Keratinocyte (primary cell): ENCODE data around the gene SBNO1. TPM values are rescaled to one million over a fixed set of nuclear protein-coding genes. Genes with fewer than 3 reads are reported as not detected.
A peak's percentile ranks its signal among the peaks of the same experiment; 100 is the strongest.

Experiments
- DNase-seq: peaks from one replicate; pipeline ENCODE4 v3.0.0-alpha.2; 2011; ENCODE audit warnings: low read depth, missing footprints, low spot score
- FAIRE-seq: peaks from 2 replicates; lab custom pipeline; 2011; peaks lifted over from hg19 to GRCh38; lab: Jason Lieb, UNC
- H2AFZ ChIP-seq: 2 replicates; pipeline ENCODE4 v1.6.0; 2012; ENCODE audit warnings: low read length, control low read depth, inconsistent platforms; ENCODE audit not compliant: control insufficient read depth
- H3K27ac ChIP-seq: 2 replicates; pipeline ENCODE4 v1.5.1; 2011; ENCODE audit warnings: low read length; ENCODE audit not compliant: control insufficient read depth, insufficient read depth
- H3K27me3 ChIP-seq: 3 replicates; pipeline ENCODE4 v1.6.0; 2011; ENCODE audit warnings: low read length; ENCODE audit not compliant: control insufficient read depth, insufficient read depth; ENCODE audit errors: extremely low read depth
- H3K36me3 ChIP-seq, 2 experiments: 2 replicates in 1 of 2; 3 replicates in 1 of 2; pipeline ENCODE4 v1.5.1; 2011; ENCODE audit warnings: low read length in 2 of 2, mild to moderate bottlenecking in 1 of 2; ENCODE audit not compliant: control insufficient read depth in 2 of 2, insufficient read depth in 2 of 2; ENCODE audit errors: extremely low read depth in 1 of 2
- H3K4me1 ChIP-seq: 3 replicates; pipeline ENCODE4 v1.5.1; 2011; ENCODE audit warnings: low read length; ENCODE audit not compliant: control insufficient read depth, insufficient read depth; ENCODE audit errors: extremely low read depth
- H3K4me2 ChIP-seq: 3 replicates; pipeline ENCODE4 v1.6.0; 2011; ENCODE audit warnings: low read depth, low read length; ENCODE audit not compliant: control insufficient read depth, insufficient read depth; ENCODE audit errors: extremely low read depth
- H3K4me3 ChIP-seq, 3 experiments: fragments of 200-600 bp in 1 of 3; sonication (generic) in 1 of 3; 2 replicates in 2 of 3; 3 replicates in 1 of 3; pipeline ENCODE4 v1.5.1; 2011 to 2016; ENCODE audit warnings: low read length in 3 of 3, mild to moderate bottlenecking in 3 of 3, control low read depth in 2 of 3, inconsistent platforms in 1 of 3, low read depth in 1 of 3, mixed read lengths in 1 of 3, mixed run types in 1 of 3, moderate library complexity in 1 of 3; ENCODE audit not compliant: control insufficient read depth in 2 of 3, insufficient read depth in 2 of 3; ENCODE audit errors: extremely low read depth in 1 of 3
- H3K79me2 ChIP-seq: 2 replicates; pipeline ENCODE4 v1.6.0; 2012; ENCODE audit warnings: low read length; ENCODE audit not compliant: control insufficient read depth, insufficient read depth
- H3K9ac ChIP-seq: 3 replicates; pipeline ENCODE4 v1.6.0; 2011; ENCODE audit warnings: low read length; ENCODE audit not compliant: control insufficient read depth, insufficient read depth; ENCODE audit errors: extremely low read depth
- H3K9me1 ChIP-seq: 3 replicates; pipeline ENCODE4 v1.6.0; 2011; ENCODE audit warnings: low read length; ENCODE audit not compliant: control insufficient read depth, insufficient read depth; ENCODE audit errors: extremely low read depth
- H3K9me3 ChIP-seq: 2 replicates; pipeline ENCODE4 v1.5.1; 2012; ENCODE audit warnings: low read depth, low read length; ENCODE audit not compliant: control insufficient read depth
- H4K20me1 ChIP-seq: 3 replicates; pipeline ENCODE4 v1.6.0; 2011; ENCODE audit warnings: low read length; ENCODE audit not compliant: control insufficient read depth, insufficient read depth; ENCODE audit errors: extremely low read depth
- CTCF ChIP-seq, 3 experiments: IDR thresholded peaks in 1 of 3; conservative IDR thresholded peaks in 1 of 3; optimal IDR thresholded peaks in 1 of 3; 2 replicates in 2 of 3; 3 replicates in 1 of 3; pipeline versions ENCODE3 to v1.5.1; 2011; ENCODE audit warnings: low read length in 3 of 3, mild to moderate bottlenecking in 3 of 3, moderate library complexity in 2 of 3, control low read depth in 1 of 3, inconsistent platforms in 1 of 3; ENCODE audit not compliant: insufficient read depth in 2 of 3; ENCODE audit errors: extremely low read depth in 1 of 3
- EZH2 ChIP-seq: IDR thresholded peaks from one replicate; pipeline ENCODE4 v1.6.1; 2012; ENCODE audit warnings: inconsistent platforms, mild to moderate bottlenecking, low read length, moderate library complexity
- dilution Hi-C: fragments of 300-500 bp; cut with MboI; formaldehyde crosslinking; loops from one replicate; pipeline ENCODE4 v1.7.0; 2020; ENCODE audit warnings: low sequenced_read_pairs; ENCODE audit not compliant: extremely low pct_ligation_motif_present
- polyA plus RNA-seq, 5 experiments: library from polyadenylated mRNA; depleted of rRNA in 3 of 5; stranded (reverse) in 3 of 5; stranded (forward) in 1 of 5; unstranded in 1 of 5; fragments of >200 nt; gene quantifications; 1 replicate in 1 of 5; 2 replicates in 3 of 5; 3 replicates in 1 of 5; pipeline versions ENCODE4 v1.2.1 to v1.2.3, GENCODE V29; 2011 to 2012; ENCODE audit warnings: missing spikeins in 2 of 5, low read depth in 1 of 5, low replicate concordance in 1 of 5

Gene SBNO1
- polyA plus RNA-seq, 1 donor (not counting 4 experiments of a cell fraction or from before 2014, with no cell fraction given) = 18.4 TPM

GRCh38 chr12:123271001-123271668, 93.5 kb downstream of the SBNO1 start:
- FAIRE-seq (no peak), DNase-seq (no peak)
- peak overlapping the region; percentile 94 for H3K4me2 ChIP-seq
- no peaks in the 10 kb centered on the region for H3K27me3 ChIP-seq
- peaks cover 45% of the 10 kb centered on the region for H3K79me2 ChIP-seq
- no peak overlapping the region for H2AFZ ChIP-seq
- H3K4me3 ChIP-seq = peak overlapping the region; percentile 86 to 94 (median 89)
- H3K4me1 ChIP-seq = peaks cover 11% of the 10 kb centered on the region
- H3K9me3 ChIP-seq = no peaks in the 10 kb centered on the region
- peak overlapping the region; percentile 71 for H3K9ac ChIP-seq
- peaks cover 13 to 16% of the 10 kb centered on the region in 2 experiments for H3K36me3 ChIP-seq
- H3K27ac ChIP-seq = peak overlapping the region; percentile 26
- no peaks in the 10 kb centered on the region for H3K9me1 ChIP-seq
- peaks cover 7% of the 10 kb centered on the region for H4K20me1 ChIP-seq
- peak in 2 of 3 experiments; percentile 43 to 50 for TF ChIP-seq CTCF (optimal IDR thresholded peaks at IDR 0.05 in 1 of 3, IDR thresholded peaks at IDR 0.05 in 1 of 3, conservative IDR thresholded peaks at IDR 0.05 in 1 of 3; ENCODE audit: extremely low read depth in 1 of 3, insufficient read depth in 2 of 3, low read length in 3 of 3)
- TF ChIP-seq EZH2 = no peak
- dilution Hi-C loops = no loop called here

GRCh38 chr12:123270214-123271000, 94.2 kb downstream of the SBNO1 start:
- Histone ChIP-seq H2AFZ (peak overlapping the region; percentile 27), H4K20me1 (peaks cover 7% of the 10 kb centered on the region), H3K4me1 (peaks cover 11% of the 10 kb centered on the region), H3K36me3 (peaks cover 16 to 17% of the 10 kb centered on the region in 2 experiments), H3K79me2 (peaks cover 49% of the 10 kb centered on the region), H3K27ac (peak overlapping the region; percentile 29), H3K9me1 (no peaks in the 10 kb centered on the region), H3K9ac (peak overlapping the region; percentile 71), H3K27me3 (no peaks in the 10 kb centered on the region), H3K4me3 (peak overlapping the region; percentile 86 to 94 (median 89)), H3K4me2 (peak overlapping the region; percentile 94), H3K9me3 (no peaks in the 10 kb centered on the region)
- no peak for FAIRE-seq
- dilution Hi-C loops = no loop called here
- TF ChIP-seq EZH2 (no peak), CTCF (optimal IDR thresholded peaks at IDR 0.05 in 1 of 3, IDR thresholded peaks at IDR 0.05 in 1 of 3, conservative IDR thresholded peaks at IDR 0.05 in 1 of 3; ENCODE audit: extremely low read depth in 1 of 3, insufficient read depth in 2 of 3, low read length in 3 of 3) (no peak)
- DNase-seq = no peak
